ENCODE measurements around the gene MTCL1. TPM values are rescaled to one million over a fixed set of nuclear protein-coding genes. Genes with fewer than 3 reads are reported as not detected.

Gene MTCL1
- total and polyA plus RNA-seq, 2 of the 8 experiments (the other 6 are each of a cell fraction or from before 2014, with no cell fraction given) = 16.6 to 60.8 TPM

GRCh38 chr18:8788503-8789429 is 83.4 kb downstream of the MTCL1 start (continued):
- TF ChIP-seq SAP30 (IDR thresholded peaks at IDR 0.05; ENCODE audit: insufficient read depth, insufficient replicate concordance, low read length) (no peak), KDM1A (IDR thresholded peaks at IDR 0.05; ENCODE audit: borderline replicate concordance, low read length) (no peak), E2F6 (IDR thresholded peaks at IDR 0.05) (no peak), TAF1 (IDR thresholded peaks at IDR 0.05; ENCODE audit: low read depth, low read length) (no peak), JUN (IDR thresholded peaks at IDR 0.05; ENCODE audit: low read depth, low read length) (no peak), SP2 (IDR thresholded peaks at IDR 0.05; ENCODE audit: low read length) (no peak), CBX5 (IDR thresholded peaks at IDR 0.05; ENCODE audit: low read depth, low read length) (no peak), CREB1 (IDR thresholded peaks at IDR 0.05) (no peak), KDM4A (IDR thresholded peaks at IDR 0.05; ENCODE audit: low read depth, low read length, severe bottlenecking) (no peak), BACH1 (IDR thresholded peaks at IDR 0.05; ENCODE audit: low read length) (no peak)
